Activated CD8-positive, alpha-beta T cell treated with anti-CD3 and anti-CD28 coated beads for 36 hours (primary cell): ENCODE data around the gene METTL25. TPM values are rescaled to one million over a fixed set of nuclear protein-coding genes. Genes with fewer than 3 reads are reported as not detected.
A peak's percentile ranks its signal among the peaks of the same experiment; 100 is the strongest.

Experiments
- ATAC-seq: fragments of 200-7000 bp; cut with Tn5 transposase; one replicate; pipeline ENCODE4 v1.10.0; 2021; ENCODE audit warnings: mild to moderate bottlenecking, moderate library complexity
- CTCF ChIA-PET: fragments of 350-600 bp; sonication (Branson Sonifier 250); formaldehyde crosslinking; loops from one replicate; lab custom pipeline; 2021; ENCODE audit warnings: antibody characterized with exemption; lab: Charles Lee
- POLR2A ChIA-PET: fragments of 350-600 bp; sonication (Branson Sonifier 250); formaldehyde crosslinking; loops from one replicate; lab custom pipeline; 2021; ENCODE audit warnings: antibody characterized with exemption; lab: Charles Lee
- DNase-seq: peaks from one replicate; pipeline ENCODE4 v3.0.0-alpha.2; 2020
- H3K27ac Mint-ChIP-seq: one replicate; pipeline ENCODE4 v1.8.0; 2021; ENCODE audit warnings: mild to moderate bottlenecking, mixed read lengths
- H3K27me3 Mint-ChIP-seq: one replicate; pipeline ENCODE4 v1.8.0; 2021; ENCODE audit warnings: mixed read lengths
- H3K36me3 Mint-ChIP-seq: one replicate; pipeline ENCODE4 v1.8.0; 2021; ENCODE audit warnings: low read depth, mixed read lengths
- H3K4me1 Mint-ChIP-seq: one replicate; pipeline ENCODE4 v1.8.0; 2021; ENCODE audit warnings: low read depth, mixed read lengths
- H3K4me3 Mint-ChIP-seq: one replicate; pipeline ENCODE4 v1.8.0; 2021; ENCODE audit warnings: mild to moderate bottlenecking, moderate library complexity, mixed read lengths
- H3K9me3 Mint-ChIP-seq: one replicate; pipeline ENCODE4 v1.8.0; 2021; ENCODE audit warnings: mixed read lengths
- intact Hi-C: fragments of 100-400 bp; cut with micrococcal nuclease; formaldehyde crosslinking; loops from one replicate; pipeline ENCODE4 v1.10.0; 2022
- total RNA-seq, 2 experiments: library from RNA; stranded (reverse); gene quantifications; one replicate each; pipeline ENCODE4 v1.2.3, GENCODE V29; 2021
- TF ChIP-seq, protein P1 (sequence below): fragments of 200-600 bp; IDR thresholded peaks from one replicate; pipeline ENCODE4 v1.8.0; 2022; ENCODE audit warnings: antibody characterized with exemption, mild to moderate bottlenecking

The METTL25 gene
- total RNA-seq, 2 experiments from 2014 or later = 4.6 to 6.6 TPM

DNA sequence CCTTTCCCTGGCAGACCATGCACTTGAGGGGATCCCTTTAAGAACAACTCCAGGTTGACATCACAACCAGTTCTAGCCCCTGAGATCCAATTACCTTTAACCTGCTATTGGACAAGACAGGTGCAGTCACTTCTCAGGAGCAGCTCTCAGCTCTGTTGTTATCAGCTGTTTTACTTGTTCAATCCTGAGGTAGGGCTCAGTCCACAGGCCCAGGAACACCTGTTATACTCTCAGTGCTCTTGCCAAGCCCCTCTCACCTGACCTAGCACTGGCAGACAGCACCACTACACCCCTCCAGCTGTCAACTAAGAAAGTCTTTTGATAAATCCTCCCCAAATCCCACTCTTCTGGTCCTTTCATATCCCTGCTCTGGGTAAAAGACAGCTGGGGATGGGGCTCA lies 164.4 kb downstream of the METTL25 start:
- no peak for DNase-seq
- Mint-ChIP-seq H3K27ac (no peak overlapping the region), H3K4me3 (no peak overlapping the region), H3K4me1 (no peaks in the 10 kb centered on the region), H3K27me3 (peaks cover 3% of the 10 kb centered on the region), H3K9me3 (no peaks in the 10 kb centered on the region), H3K36me3 (no peaks in the 10 kb centered on the region)
- intact Hi-C loops = no loop called here
- POLR2A ChIA-PET = no interaction called here
- TF ChIP-seq, protein P1, sequence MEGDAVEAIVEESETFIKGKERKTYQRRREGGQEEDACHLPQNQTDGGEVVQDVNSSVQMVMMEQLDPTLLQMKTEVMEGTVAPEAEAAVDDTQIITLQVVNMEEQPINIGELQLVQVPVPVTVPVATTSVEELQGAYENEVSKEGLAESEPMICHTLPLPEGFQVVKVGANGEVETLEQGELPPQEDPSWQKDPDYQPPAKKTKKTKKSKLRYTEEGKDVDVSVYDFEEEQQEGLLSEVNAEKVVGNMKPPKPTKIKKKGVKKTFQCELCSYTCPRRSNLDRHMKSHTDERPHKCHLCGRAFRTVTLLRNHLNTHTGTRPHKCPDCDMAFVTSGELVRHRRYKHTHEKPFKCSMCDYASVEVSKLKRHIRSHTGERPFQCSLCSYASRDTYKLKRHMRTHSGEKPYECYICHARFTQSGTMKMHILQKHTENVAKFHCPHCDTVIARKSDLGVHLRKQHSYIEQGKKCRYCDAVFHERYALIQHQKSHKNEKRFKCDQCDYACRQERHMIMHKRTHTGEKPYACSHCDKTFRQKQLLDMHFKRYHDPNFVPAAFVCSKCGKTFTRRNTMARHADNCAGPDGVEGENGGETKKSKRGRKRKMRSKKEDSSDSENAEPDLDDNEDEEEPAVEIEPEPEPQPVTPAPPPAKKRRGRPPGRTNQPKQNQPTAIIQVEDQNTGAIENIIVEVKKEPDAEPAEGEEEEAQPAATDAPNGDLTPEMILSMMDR = no peak
- CTCF ChIA-PET = no interaction called here
- ATAC-seq = no peak

DNA sequence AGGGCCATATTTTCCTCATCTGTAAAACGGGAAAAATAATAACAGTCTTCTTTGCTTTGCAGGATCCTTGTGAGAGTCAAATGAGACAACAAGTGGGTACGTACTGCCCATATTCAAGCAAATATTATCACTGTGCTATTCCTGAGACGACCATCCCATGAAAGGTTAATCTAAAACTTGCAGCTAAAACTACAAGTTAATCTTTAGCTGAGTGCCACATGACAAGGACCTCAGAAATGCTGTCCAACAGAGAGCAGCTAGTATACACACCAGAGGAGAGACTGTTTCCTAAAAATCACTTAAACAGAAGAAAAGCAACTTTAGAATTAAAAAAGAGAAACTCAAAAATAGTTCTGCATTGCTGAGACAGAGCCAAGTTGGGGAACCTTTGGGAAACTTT lies 165.7 kb downstream of the METTL25 start:
- Mint-ChIP-seq H3K36me3 (no peaks in the 10 kb centered on the region), H3K4me1 (no peaks in the 10 kb centered on the region), H3K27ac (no peak overlapping the region), H3K4me3 (no peak overlapping the region), H3K9me3 (no peaks in the 10 kb centered on the region), H3K27me3 (peaks cover 3% of the 10 kb centered on the region)
- DNase-seq = no peak
- POLR2A ChIA-PET = no interaction called here
- no peak for ATAC-seq
- TF ChIP-seq, protein P1 = no peak
- CTCF ChIA-PET = no interaction called here
- intact Hi-C loops = no loop called here

DNA sequence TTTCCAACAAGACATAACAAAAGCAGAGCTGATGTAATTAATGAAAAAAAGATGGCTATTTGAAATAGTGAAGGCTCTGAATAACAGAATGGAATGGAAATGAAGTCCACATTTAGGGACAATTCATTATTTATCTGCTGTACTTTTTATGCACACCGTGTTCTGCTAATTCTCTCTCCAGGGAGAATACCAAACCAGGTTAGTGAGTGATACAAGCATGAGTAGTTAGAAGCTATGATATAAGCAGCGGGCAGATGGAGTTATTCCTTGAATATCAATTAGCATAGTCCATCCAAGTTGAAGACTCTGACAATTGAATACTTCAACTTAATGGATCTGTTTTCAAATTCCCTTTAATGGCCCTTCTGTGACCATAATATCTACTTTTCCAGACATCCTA lies 166.3 kb downstream of the METTL25 start:
- no peak for ATAC-seq
- POLR2A ChIA-PET = no interaction called here

DNA sequence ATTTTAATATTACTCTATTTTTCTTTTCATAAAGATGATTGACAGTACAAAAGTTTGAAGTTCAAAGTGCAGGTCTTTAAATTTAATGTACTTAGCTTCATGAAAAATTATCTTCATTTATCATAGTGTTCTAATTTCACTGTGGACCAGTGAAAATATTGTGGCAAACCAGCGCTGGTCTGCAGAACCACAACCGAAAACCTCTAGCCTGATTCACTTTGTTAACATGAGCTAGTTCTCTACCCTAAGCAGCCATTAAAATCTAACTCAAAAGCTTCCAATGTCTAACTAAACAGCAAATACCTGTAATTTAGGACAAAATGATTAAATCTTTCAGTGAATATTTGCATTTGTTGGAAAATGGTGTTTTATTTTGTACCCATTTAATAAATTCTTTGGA lies 167.3 kb downstream of the METTL25 start:
- DNase-seq (no peak), ATAC-seq (no peak)
- no peaks in the 10 kb centered on the region for H3K9me3 Mint-ChIP-seq
- CTCF ChIA-PET = interaction anchor here (0.7 kb wide), 1 partner anchor 12 kb away, joined by 3 read pairs; no protein-coding TSS in a partner anchor
- intact Hi-C loops = no loop called here
- TF ChIP-seq, protein P1 = no peak
- H3K4me1 Mint-ChIP-seq = no peaks in the 10 kb centered on the region
- no peaks in the 10 kb centered on the region for H3K36me3 Mint-ChIP-seq
- H3K4me3 Mint-ChIP-seq = no peak overlapping the region
- no peak overlapping the region for H3K27ac Mint-ChIP-seq
- POLR2A ChIA-PET = no interaction called here
- H3K27me3 Mint-ChIP-seq = peaks cover 3% of the 10 kb centered on the region

More for the DNA sequence above, 166.3 kb downstream of the METTL25 start:
- TF ChIP-seq, protein P1 = no peak
- Mint-ChIP-seq H3K4me3 (no peak overlapping the region), H3K27ac (no peak overlapping the region), H3K4me1 (no peaks in the 10 kb centered on the region), H3K9me3 (no peaks in the 10 kb centered on the region), H3K36me3 (no peaks in the 10 kb centered on the region), H3K27me3 (peaks cover 3% of the 10 kb centered on the region)
- no peak for DNase-seq
- intact Hi-C loops = no loop called here
- CTCF ChIA-PET = no interaction called here

DNA sequence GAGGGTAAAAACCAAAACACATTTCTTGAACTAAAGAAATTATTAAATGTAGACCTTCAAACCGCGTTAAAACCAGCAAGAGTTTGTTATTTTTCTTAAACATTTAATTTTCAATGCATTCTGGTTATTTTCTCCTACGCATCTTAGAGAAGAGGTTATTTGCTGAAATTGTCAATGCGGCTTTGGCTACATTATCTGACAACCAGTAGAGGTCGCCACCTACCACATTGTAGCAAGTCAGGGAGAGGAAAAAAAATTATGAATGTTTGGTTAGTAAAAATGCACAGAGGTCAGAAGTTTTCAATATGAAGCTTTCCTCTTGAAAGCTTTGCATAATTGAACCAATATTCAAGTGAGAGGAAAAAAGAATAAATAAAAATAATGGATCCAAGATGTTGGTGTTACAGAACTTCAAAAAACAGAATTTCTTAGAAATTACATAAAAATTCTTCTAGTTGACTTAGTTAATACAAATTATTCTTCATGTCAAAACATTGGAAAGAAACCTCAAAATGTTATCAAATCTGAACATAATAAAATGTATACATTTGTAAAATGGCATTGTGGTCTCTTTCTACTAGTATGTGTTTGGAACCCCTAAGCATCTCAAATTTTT lies 168.9 kb downstream of the METTL25 start:
- H3K27me3 Mint-ChIP-seq = peaks cover 3% of the 10 kb centered on the region
- H3K4me1 Mint-ChIP-seq = no peaks in the 10 kb centered on the region
- TF ChIP-seq, protein P1 = peak; percentile 85
- H3K4me3 Mint-ChIP-seq = no peak overlapping the region
- DNase-seq (peak; percentile 20), ATAC-seq (no peak)
- H3K36me3 Mint-ChIP-seq = no peaks in the 10 kb centered on the region
- H3K27ac Mint-ChIP-seq = no peak overlapping the region
- CTCF ChIA-PET = interaction anchor here (0.6 to 1.7 kb wide), 5 partner anchors 8 to 1300 kb away, joined by 3 to 6 read pairs (median 3); no protein-coding TSS in a partner anchor
- POLR2A ChIA-PET = no interaction called here
- intact Hi-C loops = no loop called here
- H3K9me3 Mint-ChIP-seq = no peaks in the 10 kb centered on the region

Other genes starting within 250 kb of the METTL25 start
- 10 to 100 TPM; 93.9 to 95.3 TPM for gene CCDC59, start 142 bp upstream of the METTL25 start, total RNA-seq